GM12801 (cell line): ENCODE results near the gene FKBP10.

Experiments used
- CTCF ChIP-seq: IDR thresholded peaks from one replicate; pipeline ENCODE4 v1.5.1; 2011; ENCODE audit warnings: control low read depth; ENCODE audit not compliant: insufficient read length; ENCODE audit errors: extremely low read depth

Gene FKBP10

GRCh38 chr17:41825175-41825845, 12.5 kb downstream of the FKBP10 start:
- no peak for TF ChIP-seq CTCF

GRCh38 chr17:41835214-41835799, 22.5 kb downstream of the FKBP10 start:
- no peak for TF ChIP-seq CTCF

- TF ChIP-seq CTCF: no peak
Measured at GRCh38 chr17:41835800-41836549, 23.2 kb downstream of the FKBP10 start, which contains the start of gene NT5C3B. TSS of gene NT5C3B (minus strand) at chr17:41836232. CDS start at chr17:41836193, 39 bp downstream.

- TF ChIP-seq CTCF: no peak
Measured at GRCh38 chr17:41836550-41837196, 23.9 kb downstream of the FKBP10 start.

- no peak for TF ChIP-seq CTCF
Measured at GRCh38 chr17:41837761-41838538, 25.1 kb downstream of the FKBP10 start, which contains the start of gene KLHL10. TSS of gene KLHL10 (plus strand) at chr17:41837825. CDS start at chr17:41837933, 108 bp downstream.

GRCh38 chr17:41844971-41845370, 32.2 kb downstream of the FKBP10 start:
- TF ChIP-seq CTCF: no peak
